ENCODE data around the gene UST. TPM values are rescaled to one million over a fixed set of nuclear protein-coding genes. Genes with fewer than 3 reads are reported as not detected.

UST gene
- polyA plus RNA-seq, 1 donor (not counting 4 experiments of a cell fraction or from before 2014, with no cell fraction given), result 6.1 TPM

- H3K4me2 ChIP-seq (ENCODE audit: control insufficient read depth, extremely low read depth, insufficient read depth, low read depth, low read length), result no peak overlapping the region
- no peak for FAIRE-seq
- H3K79me2 ChIP-seq (ENCODE audit: control insufficient read depth, insufficient read depth, low read length), result no peaks in the 10 kb centered on the region
These were observed 268.1 kb downstream of the UST start for GRCh38 chr6:149014631-149015534.

GRCh38 chr6:149015535-149016525, 269.0 kb downstream of the UST start:
- Histone ChIP-seq H3K36me3 (ENCODE audit: control insufficient read depth in 2 of 2, extremely low read depth in 1 of 2, insufficient read depth in 2 of 2, low read length in 2 of 2) (no peaks in the 10 kb centered on the region), H3K79me2 (ENCODE audit: control insufficient read depth, insufficient read depth, low read length) (no peaks in the 10 kb centered on the region), H4K20me1 (ENCODE audit: control insufficient read depth, extremely low read depth, insufficient read depth, low read length) (no peaks in the 10 kb centered on the region), H3K27me3 (ENCODE audit: control insufficient read depth, extremely low read depth, insufficient read depth, low read length) (no peaks in the 10 kb centered on the region), H3K4me1 (ENCODE audit: control insufficient read depth, extremely low read depth, insufficient read depth, low read length) (peaks cover 16% of the 10 kb centered on the region), H3K9ac (ENCODE audit: control insufficient read depth, extremely low read depth, insufficient read depth, low read length) (no peak overlapping the region), H3K4me2 (ENCODE audit: control insufficient read depth, extremely low read depth, insufficient read depth, low read depth, low read length) (no peak overlapping the region), H3K9me3 (ENCODE audit: control insufficient read depth, low read depth, low read length) (no peaks in the 10 kb centered on the region), H3K4me3 (ENCODE audit: control insufficient read depth in 2 of 3, extremely low read depth in 1 of 3, insufficient read depth in 2 of 3, low read depth in 1 of 3, low read length in 3 of 3) (no peak overlapping the region), H3K9me1 (ENCODE audit: control insufficient read depth, extremely low read depth, insufficient read depth, low read length) (no peaks in the 10 kb centered on the region), H3K27ac (ENCODE audit: control insufficient read depth, insufficient read depth, low read length) (no peak overlapping the region), H2AFZ (ENCODE audit: control insufficient read depth, low read length) (no peak overlapping the region)
- dilution Hi-C loops (cut with MboI; ENCODE audit: extremely low pct_ligation_motif_present, low sequenced_read_pairs), result no loop called here
- FAIRE-seq (no peak), DNase-seq (ENCODE audit: low read depth, low spot score) (no peak)
- TF ChIP-seq CTCF (optimal IDR thresholded peaks at IDR 0.05 in 1 of 3, IDR thresholded peaks at IDR 0.05 in 1 of 3, conservative IDR thresholded peaks at IDR 0.05 in 1 of 3; ENCODE audit: extremely low read depth in 1 of 3, insufficient read depth in 2 of 3, low read length in 3 of 3), result no peak
- TF ChIP-seq EZH2 (IDR thresholded peaks at IDR 0.05; ENCODE audit: low read length), result no peak

More at GRCh38 chr6:149014631-149015534, 268.1 kb downstream of the UST start:
- Histone ChIP-seq H3K4me3 (ENCODE audit: control insufficient read depth in 2 of 3, extremely low read depth in 1 of 3, insufficient read depth in 2 of 3, low read depth in 1 of 3, low read length in 3 of 3) (no peak overlapping the region), H3K9ac (ENCODE audit: control insufficient read depth, extremely low read depth, insufficient read depth, low read length) (no peak overlapping the region), H3K27me3 (ENCODE audit: control insufficient read depth, extremely low read depth, insufficient read depth, low read length) (no peaks in the 10 kb centered on the region), H3K4me1 (ENCODE audit: control insufficient read depth, extremely low read depth, insufficient read depth, low read length) (peaks cover 10% of the 10 kb centered on the region), H2AFZ (ENCODE audit: control insufficient read depth, low read length) (no peak overlapping the region), H4K20me1 (ENCODE audit: control insufficient read depth, extremely low read depth, insufficient read depth, low read length) (no peaks in the 10 kb centered on the region), H3K27ac (ENCODE audit: control insufficient read depth, insufficient read depth, low read length) (no peak overlapping the region), H3K9me1 (ENCODE audit: control insufficient read depth, extremely low read depth, insufficient read depth, low read length) (no peaks in the 10 kb centered on the region), H3K36me3 (ENCODE audit: control insufficient read depth in 2 of 2, extremely low read depth in 1 of 2, insufficient read depth in 2 of 2, low read length in 2 of 2) (no peaks in the 10 kb centered on the region), H3K9me3 (ENCODE audit: control insufficient read depth, low read depth, low read length) (no peaks in the 10 kb centered on the region)
- no peak for DNase-seq (ENCODE audit: low read depth, low spot score)
- dilution Hi-C loops (cut with MboI; ENCODE audit: extremely low pct_ligation_motif_present, low sequenced_read_pairs), result no loop called here
- TF ChIP-seq CTCF (optimal IDR thresholded peaks at IDR 0.05 in 1 of 3, IDR thresholded peaks at IDR 0.05 in 1 of 3, conservative IDR thresholded peaks at IDR 0.05 in 1 of 3; ENCODE audit: extremely low read depth in 1 of 3, insufficient read depth in 2 of 3, low read length in 3 of 3) (no peak), EZH2 (IDR thresholded peaks at IDR 0.05; ENCODE audit: low read length) (no peak)
